ENCODE results near the gene NPEPL1. TPM values are rescaled to one million over a fixed set of nuclear protein-coding genes. Genes with fewer than 3 reads are reported as not detected.
A peak's percentile ranks its signal among the peaks of the same experiment; 100 is the strongest.
"Not testable (repeated sequence)": the region's sequence is repeated elsewhere in the genome, so short reads cannot be mapped to it uniquely, and the experiment has no call there.

The NPEPL1 gene
- total RNA-seq, 2 donors from 2014 or later = 12.2 to 14.1 TPM

GRCh38 chr20:58754584-58754983, 62.0 kb downstream of the NPEPL1 start:
- Histone ChIP-seq H3K4me3 (no peak overlapping the region), H3K9me3 (no peaks in the 10 kb centered on the region), H3K4me1 (no peaks in the 10 kb centered on the region), H3K27ac (no peak overlapping the region), H3K27me3 (no peaks in the 10 kb centered on the region), H3K36me3 (no peaks in the 10 kb centered on the region)
- DNase-seq (ENCODE audit: low spot score) = no peak
- no peak for TF ChIP-seq CTCF (IDR thresholded peaks at IDR 0.05)

GRCh38 chr20:58755062-58755697, 62.6 kb downstream of the NPEPL1 start:
- Histone ChIP-seq H3K27me3 (no peaks in the 10 kb centered on the region), H3K4me3 (no peak overlapping the region), H3K9me3 (no peaks in the 10 kb centered on the region), H3K36me3 (no peaks in the 10 kb centered on the region), H3K4me1 (no peaks in the 10 kb centered on the region), H3K27ac (no peak overlapping the region)
- DNase-seq (ENCODE audit: low spot score) = peak; percentile 50
- no peak for TF ChIP-seq CTCF (IDR thresholded peaks at IDR 0.05)

- Histone ChIP-seq H3K27ac (no peak overlapping the region), H3K9me3 (no peaks in the 10 kb centered on the region), H3K4me1 (no peaks in the 10 kb centered on the region), H3K27me3 (no peaks in the 10 kb centered on the region), H3K4me3 (no peak overlapping the region), H3K36me3 (no peaks in the 10 kb centered on the region)
- TF ChIP-seq CTCF (IDR thresholded peaks at IDR 0.05) = no peak
- DNase-seq (ENCODE audit: low spot score) = peak; percentile 52
Observed at GRCh38 chr20:58755766-58756449, 63.3 kb downstream of the NPEPL1 start.

- H3K4me3 ChIP-seq = no peak overlapping the region
- H3K4me1 ChIP-seq = no peaks in the 10 kb centered on the region
- no peaks in the 10 kb centered on the region for H3K27me3 ChIP-seq
- no peak for DNase-seq (ENCODE audit: low spot score)
- H3K27ac ChIP-seq = no peak overlapping the region
- H3K9me3 ChIP-seq = no peaks in the 10 kb centered on the region
- H3K36me3 ChIP-seq = no peaks in the 10 kb centered on the region
- TF ChIP-seq CTCF (IDR thresholded peaks at IDR 0.05) = no peak
Observed at GRCh38 chr20:58756450-58756775, 63.8 kb downstream of the NPEPL1 start.

- peak; percentile 18 for DNase-seq (ENCODE audit: low spot score)
- H3K4me3 ChIP-seq, H3K27me3 ChIP-seq, H3K9me3 ChIP-seq, H3K4me1 ChIP-seq, H3K27ac ChIP-seq, H3K36me3 ChIP-seq: not testable (repeated sequence)
Observed at GRCh38 chr20:58757647-58758046, 65.0 kb downstream of the NPEPL1 start.

- no peaks in the 10 kb centered on the region for H3K27me3 ChIP-seq
Observed at GRCh38 chr20:58759947-58760346, 67.3 kb downstream of the NPEPL1 start.

More at GRCh38 chr20:58759947-58760346, 67.3 kb downstream of the NPEPL1 start:
- DNase-seq (ENCODE audit: low spot score) = peak; percentile 23
- no peak for TF ChIP-seq CTCF (IDR thresholded peaks at IDR 0.05)
- H3K36me3 ChIP-seq = no peaks in the 10 kb centered on the region
- no peaks in the 10 kb centered on the region for H3K9me3 ChIP-seq
- no peak overlapping the region for H3K27ac ChIP-seq
- no peaks in the 10 kb centered on the region for H3K4me1 ChIP-seq
- no peak overlapping the region for H3K4me3 ChIP-seq

Data from right atrium auricular region (tissue), 2 donors.